ENCODE measurements around the gene SH3RF3. TPM values are rescaled to one million over a fixed set of nuclear protein-coding genes. Genes with fewer than 3 reads are reported as not detected.

The SH3RF3 gene
- total RNA-seq, 1 donor from 2014 or later = 7.3 TPM

- Mint-ChIP-seq H3K27ac (ENCODE audit: unreplicated experiment) (peak overlapping the region; percentile 89), H3K36me3 (ENCODE audit: low read depth, unreplicated experiment) (peaks cover 9% of the 10 kb centered on the region), H3K4me1 (ENCODE audit: low read depth, unreplicated experiment) (peaks cover 12% of the 10 kb centered on the region), H3K27me3 (ENCODE audit: low read depth, unreplicated experiment) (peaks cover 9% of the 10 kb centered on the region), H3K4me3 (ENCODE audit: unreplicated experiment) (no peak overlapping the region), H3K9me3 (ENCODE audit: unreplicated experiment) (no peaks in the 10 kb centered on the region)
- Histone ChIP-seq H3K9me3 (ENCODE audit: insufficient read depth, low read depth, low read length) (no peaks in the 10 kb centered on the region), H3K36me3 (ENCODE audit: insufficient read depth, low read length) (no peaks in the 10 kb centered on the region), H3K4me1 (ENCODE audit: insufficient read depth, low read length) (peaks cover 22% of the 10 kb centered on the region), H3K4me3 (ENCODE audit: insufficient read depth, low read depth, low read length) (no peak overlapping the region), H3K9ac (ENCODE audit: low read length) (peak overlapping the region; percentile 76), H3K27me3 (ENCODE audit: insufficient read depth, low read length) (no peaks in the 10 kb centered on the region), H2AFZ (ENCODE audit: low read depth, low read length) (peak overlapping the region; percentile 60), H3K79me2 (ENCODE audit: insufficient read depth, low read length) (no peaks in the 10 kb centered on the region), H3K27ac (ENCODE audit: low read depth, low read length) (peak overlapping the region; percentile 86), H4K20me1 (ENCODE audit: insufficient read depth, low read length) (no peaks in the 10 kb centered on the region), H3K4me2 (ENCODE audit: low read length) (peak overlapping the region; percentile 55)
- peak; percentile 95 for DNase-seq (ENCODE audit: low read depth)
- no peak for TF ChIP-seq EZH2 (IDR thresholded peaks at IDR 0.05; ENCODE audit: insufficient read depth, low read length)
- TF ChIP-seq CTCF (IDR thresholded peaks at IDR 0.05; ENCODE audit: insufficient read depth, low read depth, low read length) = peak; percentile 10
- peak; percentile 76 for FAIRE-seq
Measured at GRCh38 chr2:109486711-109487535, 357.9 kb downstream of the SH3RF3 start.

- Histone ChIP-seq H3K9ac (ENCODE audit: low read length) (peak overlapping the region; percentile 76), H2AFZ (ENCODE audit: low read depth, low read length) (peak overlapping the region; percentile 26), H3K9me3 (ENCODE audit: insufficient read depth, low read depth, low read length) (no peaks in the 10 kb centered on the region), H3K27ac (ENCODE audit: low read depth, low read length) (peak overlapping the region; percentile 86), H3K36me3 (ENCODE audit: insufficient read depth, low read length) (no peaks in the 10 kb centered on the region), H4K20me1 (ENCODE audit: insufficient read depth, low read length) (no peaks in the 10 kb centered on the region), H3K4me2 (ENCODE audit: low read length) (peak overlapping the region; percentile 55), H3K79me2 (ENCODE audit: insufficient read depth, low read length) (no peaks in the 10 kb centered on the region), H3K27me3 (ENCODE audit: insufficient read depth, low read length) (no peaks in the 10 kb centered on the region), H3K4me1 (ENCODE audit: insufficient read depth, low read length) (peaks cover 22% of the 10 kb centered on the region), H3K4me3 (ENCODE audit: insufficient read depth, low read depth, low read length) (no peak overlapping the region)
- Mint-ChIP-seq H3K36me3 (ENCODE audit: low read depth, unreplicated experiment) (peaks cover 10% of the 10 kb centered on the region), H3K27me3 (ENCODE audit: low read depth, unreplicated experiment) (peaks cover 9% of the 10 kb centered on the region), H3K27ac (ENCODE audit: unreplicated experiment) (peak overlapping the region; percentile 55), H3K9me3 (ENCODE audit: unreplicated experiment) (no peaks in the 10 kb centered on the region), H3K4me1 (ENCODE audit: low read depth, unreplicated experiment) (peaks cover 12% of the 10 kb centered on the region), H3K4me3 (ENCODE audit: unreplicated experiment) (no peak overlapping the region)
- FAIRE-seq (no peak), DNase-seq (ENCODE audit: low read depth) (no peak)
- TF ChIP-seq CTCF (IDR thresholded peaks at IDR 0.05; ENCODE audit: insufficient read depth, low read depth, low read length) (no peak), EZH2 (IDR thresholded peaks at IDR 0.05; ENCODE audit: insufficient read depth, low read length) (no peak)
Measured at GRCh38 chr2:109487536-109487869, 358.5 kb downstream of the SH3RF3 start.
